Adrenal gland (tissue), 12 donors: Measurements from ENCODE around the gene SLCO1B1. TPM values are rescaled to one million over a fixed set of nuclear protein-coding genes. Genes with fewer than 3 reads are reported as not detected.

Experiments used
- DNase-seq, 7 donors: peaks; one replicate each; pipeline ENCODE4 v3.0.0-alpha.2; 2019 to 2020
- H3K27ac ChIP-seq, 5 donors: fragments of 200-600 bp; sonication (generic) in 4 of 5; 1 replicate in 3 of 5; 2 replicates in 2 of 5; pipeline versions ENCODE4 v1.5.1 to v1.8.0; 2016 to 2020; ENCODE audit warnings: mild to moderate bottlenecking in 1 of 5
- H3K27me3 ChIP-seq: fragments of 200-600 bp; 2 replicates; pipeline ENCODE4 v1.8.0; 2021
- H3K36me3 ChIP-seq, 2 donors: fragments of 200-600 bp; replicated peaks in 1 of 2; 1 replicate in 1 of 2; 2 replicates in 1 of 2; pipeline versions ENCODE4 v1.5.1 to v1.8.0; 2018 to 2022
- H3K4me1 ChIP-seq, 2 donors: fragments of 200-600 bp; replicated peaks in 1 of 2; 1 replicate in 1 of 2; 2 replicates in 1 of 2; pipeline versions ENCODE4 v1.5.1 to v1.8.0; 2018 to 2021
- H3K4me3 ChIP-seq, 4 donors: fragments of 200-600 bp; sonication (generic) in 3 of 4; one replicate each; pipeline ENCODE4 v1.5.1; 2016 to 2018
- H3K9me3 ChIP-seq, 3 donors: fragments of 200-600 bp; sonication (generic) in 1 of 3; replicated peaks in 1 of 3; 1 replicate in 2 of 3; 2 replicates in 1 of 3; pipeline versions ENCODE4 v1.5.1 to v1.8.0; 2016 to 2021
- CTCF ChIP-seq, 6 experiments: fragments of 450-650 bp in 4 of 6; fragments of 200-600 bp in 2 of 6; sonication (generic) in 1 of 6; IDR thresholded peaks; 1 replicate in 5 of 6; 2 replicates in 1 of 6; pipeline versions ENCODE4 v1.5.1 to v1.8.0; 2016 to 2021; ENCODE audit warnings: antibody characterized with exemption in 6 of 6, mild to moderate bottlenecking in 2 of 6, moderate library complexity in 1 of 6
- POLR2A ChIP-seq, 2 donors: fragments of 450-650 bp; IDR thresholded peaks; one replicate each; pipeline ENCODE4 v1.6.1; 2017; ENCODE audit warnings: antibody characterized with exemption in 2 of 2, mild to moderate bottlenecking in 2 of 2, moderate library complexity in 1 of 2
- WGBS, 4 donors: extraction: QIAGEN DNeasy Blood & Tissue Kit in 2 of 4; methylation state at CpG; one replicate each; pipeline versions ENCODE4 v1.1.5 to v1.1.7; 2013 to 2017; 5-methylcytosine and 5-hydroxymethylcytosine counted together
- intact Hi-C, 2 donors: fragments of 100-400 bp; cut with DNase I; formaldehyde crosslinking; loops; one replicate each; pipeline versions ENCODE4 v1.14.1 to v1.15.0; 2022 to 2023
- polyA plus RNA-seq, 3 donors: library from polyadenylated mRNA; stranded (reverse); fragments of 200-250 nt in 2 of 3; fragments of 350-450 nt in 1 of 3; fragmentation: Illumina TruSeq in 1 of 3; extraction: RNeasy Lipid Tissue Mini Kit (QIAGEN cat#74804) in 1 of 3; gene quantifications; one replicate each; pipeline ENCODE4 v1.2.3, GENCODE V29; 2013 to 2014
- total RNA-seq, 9 donors: library from RNA; depleted of rRNA in 4 of 9; stranded (reverse); fragments of >200 nt in 4 of 9; fragments of 120-200 nt in 1 of 9; fragmentation: NEBNext Ultra II Directional in 1 of 9; extraction: Animal tissue kit (Norgen Biotek cat#: 25700) in 1 of 9; gene quantifications; one replicate each; pipeline versions ENCODE4 v1.1.0 to v1.2.4, GENCODE V29; 2013 to 2023
- donor health status: healthy with polysubstance abuse.
- donor health status: Bipolar disorder and iron deficiency.
- donor health status: DM: yes; HTN: yes; CAD: no.
- donor health status: DM: no; HTN: no; CAD: no.
- donor health status: DM: no; HTN: no; CAD: no.
- donor health status: DM: yes; HTN: yes; CAD: no.

Gene SLCO1B1
- total and polyA plus RNA-seq, 12 donors, result not detected

GRCh38 chr12:21257172-21257571 is 126.2 kb downstream of the SLCO1B1 start:
- H3K4me1 ChIP-seq, result no peaks in the 10 kb centered on the region
- 66 to 72% (median 69%) methylated on average over 3 of the region's 3 CpGs for WGBS, 4 donors
- no peaks in the 10 kb centered on the region for H3K36me3 ChIP-seq
- H3K27me3 ChIP-seq, result no peaks in the 10 kb centered on the region
- intact Hi-C loops, result no loop called here
- no peaks in the 10 kb centered on the region for H3K9me3 ChIP-seq
- no peak overlapping the region for H3K4me3 ChIP-seq
- DNase-seq, result no peak
- TF ChIP-seq CTCF (IDR thresholded peaks at IDR 0.05), result no peak
- no peak for TF ChIP-seq POLR2A (IDR thresholded peaks at IDR 0.05)
- H3K27ac ChIP-seq, result no peak overlapping the region

GRCh38 chr12:21264232-21264631 is 133.2 kb downstream of the SLCO1B1 start:
- intact Hi-C loops, result no loop called here
- Histone ChIP-seq H3K27me3 (no peaks in the 10 kb centered on the region), H3K9me3 (no peaks in the 10 kb centered on the region), H3K4me3 (no peak overlapping the region), H3K4me1 (no peaks in the 10 kb centered on the region), H3K36me3 (no peaks in the 10 kb centered on the region), H3K27ac (no peak overlapping the region)
- no peak for TF ChIP-seq POLR2A (IDR thresholded peaks at IDR 0.05)
- no peak for TF ChIP-seq CTCF (IDR thresholded peaks at IDR 0.05)
- DNase-seq, result no peak

GRCh38 chr12:21265932-21266331 is 134.9 kb downstream of the SLCO1B1 start:
- no peaks in the 10 kb centered on the region for H3K9me3 ChIP-seq
- no peaks in the 10 kb centered on the region for H3K36me3 ChIP-seq
- H3K4me1 ChIP-seq, result no peaks in the 10 kb centered on the region
- no peaks in the 10 kb centered on the region for H3K27me3 ChIP-seq
- 33 to 44% (median 36%) methylated on average over 4 of the region's 4 CpGs for WGBS, 4 donors
- intact Hi-C loops, result no loop called here
- no peak for DNase-seq
- TF ChIP-seq POLR2A (IDR thresholded peaks at IDR 0.05) (no peak), CTCF (IDR thresholded peaks at IDR 0.05) (no peak)
- no peak overlapping the region for H3K27ac ChIP-seq
- H3K4me3 ChIP-seq, result no peak overlapping the region

- no peaks in the 10 kb centered on the region for H3K27me3 ChIP-seq
- H3K9me3 ChIP-seq, result no peaks in the 10 kb centered on the region
- TF ChIP-seq CTCF (IDR thresholded peaks at IDR 0.05) (no peak), POLR2A (IDR thresholded peaks at IDR 0.05) (no peak)
- no peaks in the 10 kb centered on the region for H3K4me1 ChIP-seq
- H3K4me3 ChIP-seq, result no peak overlapping the region
- H3K36me3 ChIP-seq, result no peaks in the 10 kb centered on the region
- intact Hi-C loops, result no loop called here
- no peak for DNase-seq
- no peak overlapping the region for H3K27ac ChIP-seq
- 60 to 79% (median 76%) methylated on average over 1 to 2 of the region's 2 CpGs for WGBS, 4 donors
These were observed 145.8 kb downstream of the SLCO1B1 start for GRCh38 chr12:21276826-21277225.

Other genes starting within 250 kb of the SLCO1B1 start
- under 1 TPM in 1 of 9 donors, not detected in 8; 0.06 TPM for gene SLCO1A2, start 203.7 kb downstream of the SLCO1B1 start, total RNA-seq
- gene SLCO1A2, start 203.7 kb downstream of the SLCO1B1 start, polyA plus RNA-seq, result not detected
- not detected for gene IAPP, start 241.7 kb downstream of the SLCO1B1 start, total RNA-seq
- gene IAPP, start 241.7 kb downstream of the SLCO1B1 start, polyA plus RNA-seq, result under 1 TPM in 1 of 3 donors, not detected in 2; 0.20 TPM